NCI-H748 (cell line): ENCODE measurements around the gene USP35.

Experiments used
- DNase-seq: peaks from one replicate; lab custom pipeline; 2025; ENCODE audit not compliant: unreplicated experiment; lab: John Stamatoyannopoulos, UW

The USP35 gene

DNA sequence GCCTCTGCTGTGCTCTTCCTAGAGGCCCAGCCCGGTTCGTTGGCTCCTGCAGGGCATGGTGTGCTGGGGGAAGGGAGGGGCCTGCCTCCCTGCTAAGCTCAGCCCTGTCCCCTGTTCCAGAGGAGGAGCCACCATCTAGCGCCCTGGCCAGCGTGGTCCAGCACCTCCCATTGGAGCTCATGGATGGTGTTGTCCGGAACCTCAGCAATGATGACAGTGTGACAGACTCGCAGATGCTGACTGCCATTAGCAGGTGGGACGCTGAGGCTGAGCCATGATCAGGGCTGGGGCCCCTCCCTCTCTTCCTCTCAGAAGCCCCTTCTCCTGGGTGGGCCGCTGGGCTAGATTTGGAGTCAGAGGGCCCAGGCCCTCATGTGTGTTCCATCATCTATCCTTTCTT lies 9.1 kb downstream of the USP35 start:
- DNase-seq = no peak

DNA sequence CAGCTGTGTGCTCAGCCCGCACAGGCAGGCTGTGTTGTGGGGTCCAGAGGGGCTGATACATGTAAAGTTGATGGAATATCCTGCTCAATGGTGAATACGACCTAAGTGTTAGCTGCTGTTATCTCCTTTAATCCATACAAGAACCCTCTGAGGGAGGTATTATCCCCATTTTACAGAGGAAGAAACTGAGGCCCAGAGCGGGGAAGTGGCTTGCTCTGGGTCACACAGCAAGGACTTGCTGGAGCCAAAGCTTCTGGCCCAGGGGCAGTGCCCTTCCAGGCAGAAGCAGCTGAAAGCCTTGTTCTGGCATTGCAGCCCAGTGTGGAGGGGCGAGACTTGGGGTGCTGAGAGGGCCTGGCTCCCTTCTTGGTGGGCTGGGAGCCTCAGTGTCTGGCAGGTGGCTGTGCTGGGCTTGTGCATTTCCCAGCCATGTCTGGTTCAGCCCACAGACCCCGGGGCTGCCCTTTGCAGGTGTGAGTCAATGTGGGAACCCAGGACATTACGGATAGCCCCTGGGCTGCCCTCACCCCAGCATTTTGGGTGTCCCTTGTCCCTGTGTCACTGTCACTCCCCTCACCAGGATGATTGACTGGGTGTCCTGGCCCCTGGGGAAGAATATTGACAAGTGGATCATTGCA lies 10.4 kb downstream of the USP35 start:
- DNase-seq = no peak

DNA sequence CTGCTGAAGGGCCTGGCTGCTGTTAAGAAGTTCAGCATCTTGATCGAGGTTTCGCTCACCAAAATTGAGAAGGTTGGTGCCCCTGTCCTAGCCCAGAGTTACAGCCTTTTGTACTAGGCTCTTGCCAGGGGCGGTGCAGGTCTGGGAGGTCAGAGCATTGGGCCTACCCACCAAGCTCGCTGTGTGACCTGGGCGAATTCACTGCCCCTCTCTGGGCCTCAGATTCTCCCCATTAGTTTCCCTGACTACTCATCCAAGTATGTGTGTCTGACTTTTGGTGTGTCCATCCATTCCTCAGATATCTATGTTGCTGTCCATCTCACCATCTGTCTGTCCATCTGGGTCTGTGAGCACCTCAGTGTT lies 10.9 kb downstream of the USP35 start:
- no peak for DNase-seq

DNA sequence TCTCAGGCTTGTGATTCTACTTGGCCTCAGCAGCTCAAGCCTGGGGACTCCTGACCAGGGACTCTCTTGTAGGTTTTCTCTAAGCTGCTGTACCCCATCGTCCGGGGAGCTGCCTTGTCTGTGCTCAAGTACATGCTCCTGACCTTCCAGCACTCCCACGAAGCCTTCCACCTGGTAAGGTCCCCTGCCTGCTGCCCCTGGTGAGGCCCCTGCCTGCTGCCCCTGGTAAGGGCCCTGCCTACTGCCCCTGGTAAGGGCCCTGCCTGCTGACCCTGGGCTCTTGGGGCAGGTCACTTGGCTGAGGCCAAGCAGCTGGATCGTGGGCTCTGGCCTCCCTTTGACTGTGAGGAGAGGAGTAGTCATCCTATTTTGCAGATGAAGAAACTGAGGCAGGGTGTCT lies 11.3 kb downstream of the USP35 start:
- no peak for DNase-seq

DNA sequence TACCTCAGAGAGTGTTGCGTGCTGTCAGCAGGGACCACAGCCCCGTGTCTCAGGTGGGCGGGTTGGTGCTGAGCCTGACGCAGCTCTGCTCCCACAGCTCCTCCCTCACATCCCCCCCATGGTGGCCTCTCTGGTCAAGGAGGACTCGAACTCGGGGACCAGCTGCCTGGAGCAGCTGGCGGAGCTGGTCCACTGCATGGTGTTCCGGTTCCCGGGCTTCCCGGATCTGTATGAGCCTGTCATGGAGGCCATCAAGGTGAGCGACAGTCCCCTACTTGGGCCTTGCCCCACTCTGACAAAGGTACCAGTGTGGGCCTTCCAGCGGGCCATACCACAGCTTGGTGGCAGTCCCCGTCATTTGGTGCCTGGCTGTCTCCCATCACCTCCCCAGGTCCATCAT lies 11.8 kb downstream of the USP35 start:
- no peak for DNase-seq

DNA sequence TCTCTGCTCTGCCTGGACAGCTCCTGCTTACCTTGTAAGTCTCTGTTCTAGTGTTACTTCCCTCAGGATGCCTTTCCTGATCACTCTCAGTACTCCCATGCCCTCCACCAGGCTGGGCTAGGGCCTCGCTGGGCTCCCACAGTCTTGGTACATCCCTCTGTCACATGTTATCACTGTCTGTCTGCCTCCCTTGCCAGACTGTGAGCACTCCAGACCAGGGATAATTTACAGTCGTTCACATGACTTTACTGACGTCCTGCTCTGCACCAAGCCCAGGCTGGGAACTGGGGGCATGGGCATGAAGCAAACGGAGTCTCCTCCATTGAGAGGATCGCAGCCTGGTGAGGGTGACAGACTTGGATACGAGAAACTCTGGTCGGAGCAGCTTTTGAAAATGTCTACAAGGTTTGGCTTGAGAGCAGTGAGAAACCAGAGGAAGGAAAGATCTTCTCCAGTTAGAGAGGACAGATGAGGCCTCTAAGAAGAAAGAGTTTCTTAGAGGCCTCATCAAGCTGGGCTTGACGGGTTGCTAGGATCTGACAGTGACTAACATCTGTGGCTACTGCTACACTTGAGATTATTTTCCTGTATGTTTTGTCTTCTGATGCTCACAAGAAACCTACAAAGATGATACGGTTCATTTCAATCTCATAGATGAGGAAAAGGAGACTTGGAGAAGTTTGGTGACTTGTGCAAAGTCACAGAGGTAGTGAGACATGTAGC lies 12.5 kb downstream of the USP35 start:
- no peak for DNase-seq

DNA sequence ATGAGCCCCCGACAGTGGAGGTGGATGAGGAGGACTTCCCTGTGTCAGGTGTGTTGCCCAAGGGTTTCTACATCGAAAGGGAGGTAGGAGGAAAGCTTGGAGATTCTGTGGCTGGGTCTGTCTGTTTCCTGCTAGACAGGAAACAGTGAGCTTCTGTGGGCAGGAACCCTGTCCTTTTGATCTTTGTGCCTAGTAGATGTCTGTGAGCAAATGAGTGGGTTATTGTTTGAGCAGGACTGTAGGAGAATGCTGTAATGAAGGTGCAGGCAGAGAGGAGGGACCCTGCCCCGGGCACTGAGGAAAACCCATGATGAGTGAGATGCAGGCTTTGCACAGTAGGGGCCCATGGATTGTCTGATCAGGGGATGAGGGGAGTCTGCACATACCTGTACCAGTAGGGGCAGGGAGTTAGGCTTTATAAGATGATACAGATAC lies 14.0 kb downstream of the USP35 start:
- DNase-seq = no peak

DNA sequence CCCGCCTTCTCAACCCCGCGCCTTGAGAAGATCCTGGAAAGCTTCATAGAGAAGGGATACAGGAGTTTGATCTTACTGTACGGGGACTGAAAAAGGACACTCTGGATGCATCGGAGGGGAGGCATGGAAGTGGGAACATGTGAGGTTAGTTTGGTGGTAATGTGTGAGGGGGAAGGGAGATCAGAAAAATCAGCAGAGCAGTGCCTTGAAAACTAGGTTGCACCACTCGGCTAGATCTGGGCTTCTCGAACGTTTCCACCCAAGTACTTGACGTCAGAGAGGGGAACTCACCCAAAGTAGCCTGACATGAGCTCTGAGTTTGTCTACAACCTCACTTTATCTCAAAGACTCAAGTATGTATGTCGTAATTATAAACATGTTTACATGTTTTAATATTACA lies 14.5 kb downstream of the USP35 start:
- no peak for DNase-seq

DNA sequence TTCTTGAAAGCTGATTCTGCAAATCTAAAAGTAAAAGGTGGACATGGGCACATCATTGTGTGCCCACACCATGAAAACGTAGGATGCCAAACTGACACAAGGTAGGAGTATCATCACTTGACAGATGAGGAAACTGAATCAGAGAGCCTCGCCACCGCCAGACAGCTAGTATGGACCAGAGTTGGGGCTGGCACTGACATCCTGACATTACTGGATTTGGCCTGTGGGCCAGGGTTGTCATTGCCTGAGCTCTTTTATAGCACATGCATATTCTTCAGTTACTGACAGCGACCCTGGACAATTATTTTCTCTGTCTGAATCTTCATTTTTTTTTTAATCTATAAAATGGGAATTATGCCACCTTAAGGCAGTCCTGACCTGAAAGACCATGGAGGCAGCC lies 16.5 kb downstream of the USP35 start:
- no peak for DNase-seq

DNA sequence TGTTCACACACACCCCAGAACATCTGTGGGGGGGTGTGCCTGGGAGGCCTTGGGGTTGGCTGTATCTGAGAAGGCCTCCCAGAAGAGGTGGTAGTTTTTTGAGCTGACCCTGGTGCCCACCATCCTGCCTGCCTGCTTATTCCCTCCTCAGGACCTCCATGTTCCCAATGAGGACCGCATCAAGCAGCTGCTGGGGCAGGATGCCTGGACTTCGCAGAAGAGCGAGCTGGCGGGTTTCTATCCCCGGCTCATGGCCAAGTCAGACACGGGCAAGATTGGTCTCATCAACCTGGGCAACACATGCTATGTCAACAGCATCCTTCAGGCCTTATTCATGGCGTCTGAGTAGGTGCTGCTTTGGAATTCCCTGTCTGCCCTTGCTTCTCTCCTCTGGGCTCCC lies 17.0 kb downstream of the USP35 start:
- no peak for DNase-seq

DNA sequence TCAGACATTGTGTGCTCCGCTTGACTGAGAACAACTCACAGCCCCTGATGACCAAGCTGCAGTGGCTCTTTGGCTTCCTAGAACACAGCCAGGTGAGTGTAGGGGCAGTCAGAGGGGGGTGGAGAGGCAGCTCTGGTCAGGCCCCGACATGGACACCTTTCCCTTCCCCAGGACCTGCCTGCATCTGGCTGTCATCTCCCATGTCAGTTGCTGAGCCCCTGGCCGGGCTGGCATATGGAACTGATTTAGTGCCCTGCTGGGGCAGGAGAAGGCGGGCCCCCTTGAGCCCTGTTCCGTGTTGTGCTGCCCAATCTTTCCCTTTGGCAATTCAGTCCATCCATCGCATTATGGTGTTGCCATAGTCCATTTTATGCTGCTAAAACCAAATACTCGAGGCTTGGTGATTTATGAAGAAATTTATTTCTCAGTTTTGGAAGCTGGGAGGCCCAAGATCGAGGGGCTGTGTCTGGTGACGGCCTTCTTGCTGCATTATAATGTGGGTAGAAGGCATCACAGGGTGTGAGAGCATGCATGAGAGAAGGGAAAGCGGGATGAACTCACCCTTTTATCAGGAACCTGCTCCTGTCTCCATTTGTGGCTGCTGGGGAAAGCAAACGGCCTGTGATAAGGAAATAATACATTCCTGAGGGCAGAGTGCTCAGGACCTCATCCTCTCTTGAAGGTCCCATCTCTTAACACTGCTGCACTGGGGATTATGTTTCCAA lies 19.0 kb downstream of the USP35 start:
- no peak for DNase-seq

DNA sequence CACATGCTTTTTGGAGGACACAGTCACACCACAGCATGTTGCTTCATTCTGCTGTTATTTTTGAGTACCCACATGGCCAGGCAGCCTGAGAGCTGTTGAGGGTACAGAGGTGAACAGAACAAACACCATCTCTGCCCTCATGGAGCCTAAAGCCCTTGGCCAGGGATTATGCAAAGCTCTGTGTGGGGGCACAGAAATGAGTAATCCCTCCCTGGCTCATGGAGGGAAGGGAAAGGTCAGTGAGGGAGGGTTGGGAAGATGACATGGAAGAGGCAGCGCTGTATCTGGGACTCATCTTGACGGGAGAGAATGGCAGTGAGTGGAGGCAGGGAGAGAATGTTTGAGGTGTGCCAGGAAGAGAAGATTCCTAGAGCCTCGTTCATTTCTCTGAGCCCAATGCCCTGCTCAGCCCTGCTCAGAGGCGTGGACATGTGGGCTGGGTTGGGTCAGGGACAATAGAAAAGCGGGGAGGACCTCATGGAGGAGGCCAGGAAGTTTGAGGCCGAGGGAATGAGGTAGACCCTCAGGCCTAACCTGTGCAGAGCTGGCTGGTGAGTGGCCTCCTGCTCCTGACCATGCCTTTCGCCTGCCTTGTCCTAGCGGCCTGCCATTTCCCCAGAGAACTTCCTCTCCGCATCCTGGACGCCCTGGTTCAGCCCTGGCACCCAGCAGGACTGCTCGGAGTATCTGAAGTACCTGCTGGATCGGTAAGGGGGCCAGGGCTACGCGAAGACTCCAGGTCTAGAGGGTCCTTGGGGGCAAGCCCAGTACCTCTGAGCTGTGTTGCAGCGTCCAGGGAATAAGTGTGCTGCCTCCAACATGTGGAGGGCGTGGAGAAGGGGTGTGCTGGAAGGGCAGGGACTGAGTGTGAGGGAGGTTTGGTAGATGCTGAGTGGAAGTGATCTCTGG lies 19.8 kb downstream of the USP35 start:
- no peak for DNase-seq

DNA sequence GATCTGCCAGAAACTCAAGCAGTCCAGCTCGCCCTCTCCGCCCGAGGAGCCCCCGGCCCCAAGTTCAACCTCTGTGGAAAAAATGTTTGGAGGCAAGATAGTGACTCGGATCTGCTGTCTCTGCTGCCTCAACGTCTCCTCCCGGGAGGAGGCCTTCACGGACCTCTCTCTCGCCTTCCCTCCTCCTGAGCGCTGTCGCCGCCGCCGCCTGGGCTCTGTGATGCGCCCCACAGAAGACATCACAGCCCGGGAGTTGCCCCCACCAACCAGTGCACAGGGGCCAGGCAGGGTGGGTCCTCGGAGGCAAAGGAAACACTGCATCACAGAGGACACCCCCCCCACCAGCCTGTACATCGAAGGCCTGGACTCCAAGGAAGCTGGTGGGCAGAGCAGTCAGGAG lies 20.8 kb downstream of the USP35 start:
- no peak for DNase-seq

DNA sequence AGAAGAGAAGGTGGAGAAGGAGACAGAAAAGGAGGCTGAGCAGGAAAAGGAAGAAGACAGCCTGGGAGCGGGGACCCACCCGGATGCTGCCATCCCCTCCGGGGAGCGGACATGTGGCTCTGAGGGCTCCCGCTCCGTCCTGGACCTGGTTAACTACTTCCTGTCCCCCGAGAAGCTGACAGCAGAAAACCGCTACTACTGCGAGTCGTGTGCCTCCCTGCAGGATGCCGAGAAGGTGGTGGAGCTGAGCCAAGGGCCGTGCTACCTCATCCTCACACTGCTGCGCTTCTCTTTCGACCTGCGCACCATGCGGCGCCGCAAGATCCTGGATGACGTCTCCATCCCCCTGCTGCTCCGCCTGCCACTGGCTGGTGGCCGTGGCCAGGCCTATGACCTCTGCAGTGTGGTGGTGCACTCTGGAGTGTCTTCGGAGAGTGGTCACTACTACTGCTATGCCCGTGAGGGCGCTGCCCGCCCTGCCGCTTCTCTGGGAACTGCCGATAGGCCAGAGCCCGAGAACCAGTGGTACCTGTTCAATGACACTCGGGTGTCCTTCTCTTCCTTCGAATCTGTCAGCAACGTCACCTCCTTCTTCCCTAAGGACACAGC lies 21.4 kb downstream of the USP35 start:
- DNase-seq = no peak

DNA sequence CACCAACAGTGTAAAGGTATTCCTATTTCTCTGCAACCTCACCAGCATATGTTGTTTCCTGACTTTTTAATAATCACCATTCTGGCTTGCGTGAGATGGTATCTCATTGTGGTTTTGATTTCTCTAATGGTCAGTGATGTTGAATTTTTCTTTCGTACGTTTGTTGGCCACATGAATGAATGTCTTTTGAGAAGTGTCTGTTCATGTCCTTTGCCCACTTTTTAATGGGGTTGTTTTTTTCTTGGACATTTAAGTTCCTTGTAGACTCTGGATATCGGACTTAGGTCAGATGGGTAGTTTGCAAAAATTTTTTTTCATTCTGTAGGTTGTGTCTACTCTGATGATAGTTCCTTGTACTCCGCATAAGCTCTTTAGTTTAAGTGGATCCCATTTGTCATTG lies 22.8 kb downstream of the USP35 start:
- no peak for DNase-seq

DNA sequence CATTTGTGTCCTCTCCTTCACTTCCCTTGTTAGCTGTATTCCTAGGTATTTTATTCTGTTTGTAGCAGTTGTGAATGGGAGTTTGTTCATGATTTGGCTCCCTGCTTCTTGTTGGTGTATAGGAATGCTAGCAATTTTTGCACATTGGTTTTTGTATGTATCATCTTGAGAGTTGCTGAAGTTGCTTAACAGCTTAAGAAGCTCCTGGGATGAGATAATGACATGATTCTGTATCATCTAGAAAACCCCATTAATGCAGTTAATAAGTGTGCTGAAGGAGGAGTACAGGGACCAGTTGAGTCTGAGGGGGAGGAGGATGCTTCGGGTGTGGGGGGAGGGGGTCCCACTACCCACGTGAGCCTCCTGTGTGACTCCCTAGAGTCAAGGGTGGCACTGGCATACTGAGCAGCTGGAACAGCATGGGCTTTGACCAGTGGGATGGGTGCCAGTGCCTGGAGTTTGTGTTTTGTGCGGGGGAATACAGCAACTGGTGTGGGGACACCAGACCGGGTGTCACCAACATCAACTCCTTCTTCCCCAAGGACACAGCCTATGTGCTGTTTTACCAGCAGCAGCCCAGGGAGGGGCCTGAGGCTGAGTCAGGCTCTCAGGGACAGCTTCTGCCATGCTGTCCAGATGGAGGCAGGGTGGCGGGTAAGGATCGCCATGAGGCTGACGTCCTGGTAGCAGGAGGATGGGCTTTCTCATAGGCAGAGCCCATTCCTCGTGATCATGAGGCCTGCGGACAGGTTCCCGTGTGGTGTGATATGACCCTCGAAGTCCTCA lies 24.1 kb downstream of the USP35 start:
- DNase-seq = no peak

DNA sequence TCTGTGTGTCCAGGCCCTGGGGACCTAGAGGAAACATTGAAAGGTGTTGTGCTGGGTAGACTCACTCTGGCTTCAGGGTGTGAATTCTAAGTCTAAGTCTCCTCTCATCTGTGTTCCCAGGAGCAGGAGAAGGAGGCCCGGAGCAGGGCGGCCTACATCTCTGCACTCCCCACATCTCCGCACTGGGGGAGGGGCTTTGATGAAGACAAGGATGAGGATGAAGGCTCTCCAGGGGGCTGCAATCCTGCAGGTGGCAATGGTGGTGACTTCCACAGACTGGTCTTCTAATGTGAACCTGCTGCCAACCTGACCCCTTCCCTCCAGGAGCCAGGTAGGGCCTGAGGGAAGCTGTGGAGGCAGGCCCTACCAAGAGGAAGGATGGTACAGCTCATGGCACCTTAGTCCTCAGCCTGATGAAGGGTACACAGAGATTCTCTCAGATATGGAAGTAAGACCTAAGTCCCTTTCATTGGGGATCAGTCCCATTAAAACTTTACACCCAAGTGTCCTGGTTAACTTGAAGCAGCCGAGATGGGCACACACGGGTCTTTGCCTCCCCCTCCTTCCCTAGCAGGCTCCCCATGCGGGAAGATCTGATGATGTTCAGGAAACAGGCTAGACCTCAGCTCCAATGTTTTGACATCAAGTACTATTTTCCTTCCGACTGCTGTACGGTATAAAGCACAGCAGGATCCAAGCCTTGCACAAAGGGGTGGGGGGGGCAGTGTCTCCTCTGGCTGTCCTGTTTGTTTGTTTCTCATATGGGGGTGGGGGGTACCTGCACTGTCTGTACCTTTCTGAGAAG lies 25.0 kb downstream of the USP35 start:
- no peak for DNase-seq

DNA sequence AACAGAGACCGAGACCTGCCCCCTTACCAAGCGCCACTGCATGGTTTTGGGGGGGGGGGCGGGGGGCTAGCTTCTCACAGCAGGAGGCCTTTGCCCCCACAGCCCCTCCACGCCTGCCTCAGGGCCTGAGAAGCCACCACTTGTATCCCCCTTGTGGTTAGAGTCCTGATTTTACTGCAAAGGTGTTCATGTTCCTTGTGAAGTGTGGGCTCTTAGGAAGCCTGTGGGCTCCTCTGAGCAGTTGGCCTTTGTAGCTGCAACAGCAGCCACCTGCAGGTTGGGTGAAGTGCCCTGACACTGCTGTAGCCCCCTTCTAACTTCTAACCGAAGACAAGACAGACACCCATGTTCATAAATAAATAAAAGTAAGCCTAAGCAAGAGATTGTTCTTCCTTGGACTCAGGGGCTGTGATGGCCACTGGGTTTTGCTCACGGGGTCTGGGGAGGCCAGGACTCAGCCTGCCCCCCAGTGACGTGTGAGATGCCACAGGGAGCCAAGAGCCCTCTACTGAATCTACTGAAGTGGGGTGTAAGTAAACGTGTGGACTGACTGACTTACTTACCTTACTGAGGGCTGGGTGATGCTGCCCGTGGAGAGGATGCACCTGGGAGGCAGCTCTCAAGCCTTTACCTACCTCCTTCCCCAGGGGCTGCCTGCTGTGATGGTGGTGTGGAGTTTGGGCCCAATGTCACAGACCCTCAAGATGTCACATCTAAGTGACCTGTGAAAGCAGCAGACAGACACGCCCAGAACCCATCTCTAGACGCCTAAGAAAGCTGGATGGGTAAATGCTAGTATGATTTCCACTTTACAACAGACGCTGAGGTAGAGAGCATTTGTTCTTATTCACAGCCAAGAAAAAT lies 25.8 kb downstream of the USP35 start:
- DNase-seq = no peak
